SK-N-SH treated with all-trans-retinoic acid at 6 μM for 48 hours (cell line): ENCODE data around the gene WWC1.

Source experiments
- ARNTL ChIP-seq: fragments of 450-650 bp; formaldehyde crosslinking; IDR thresholded peaks from 2 replicates; pipeline ENCODE4 v1.5.0; 2020; ENCODE audit warnings: low read depth, mild to moderate bottlenecking, moderate library complexity, borderline replicate concordance
- OSR1 ChIP-seq: fragments of 250-450 bp; sonication (Bioruptor Pico); IDR thresholded peaks from 2 replicates; pipeline ENCODE4 v1.8.0; 2022; ENCODE audit warnings: moderate library complexity, mild to moderate bottlenecking, inconsistent platforms
- ZFP30 ChIP-seq: fragments of 450-650 bp; formaldehyde crosslinking; IDR thresholded peaks from 2 replicates; pipeline ENCODE4 v1.5.0; 2022; ENCODE audit warnings: mild to moderate bottlenecking, moderate library complexity
- TF ChIP-seq, protein P1 (sequence below): fragments of 250-450 bp; sonication (Bioruptor Pico); IDR thresholded peaks from 2 replicates; pipeline ENCODE4 v1.8.0; 2020; ENCODE audit warnings: mild to moderate bottlenecking, moderate library complexity, borderline replicate concordance

DNA sequence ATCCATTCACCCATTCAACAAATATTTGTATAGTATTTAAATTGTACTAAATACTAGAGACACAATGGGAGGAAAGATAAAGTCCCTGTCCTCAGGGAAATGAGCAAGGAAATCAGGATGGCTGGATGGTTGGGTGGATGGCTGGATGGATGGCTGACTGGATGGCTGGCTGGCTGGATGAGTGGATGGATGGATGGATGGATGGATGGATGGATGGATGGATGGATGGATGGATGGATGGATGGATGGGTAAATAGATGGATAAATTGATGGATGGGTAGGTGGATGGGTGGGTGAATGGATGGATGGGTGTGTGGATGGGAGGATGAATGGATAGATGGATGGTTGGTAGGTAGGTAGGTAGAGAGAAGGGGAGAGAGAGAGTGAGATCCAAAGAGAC, 41.5 kb upstream of the WWC1 start:
- TF ChIP-seq, protein P1, sequence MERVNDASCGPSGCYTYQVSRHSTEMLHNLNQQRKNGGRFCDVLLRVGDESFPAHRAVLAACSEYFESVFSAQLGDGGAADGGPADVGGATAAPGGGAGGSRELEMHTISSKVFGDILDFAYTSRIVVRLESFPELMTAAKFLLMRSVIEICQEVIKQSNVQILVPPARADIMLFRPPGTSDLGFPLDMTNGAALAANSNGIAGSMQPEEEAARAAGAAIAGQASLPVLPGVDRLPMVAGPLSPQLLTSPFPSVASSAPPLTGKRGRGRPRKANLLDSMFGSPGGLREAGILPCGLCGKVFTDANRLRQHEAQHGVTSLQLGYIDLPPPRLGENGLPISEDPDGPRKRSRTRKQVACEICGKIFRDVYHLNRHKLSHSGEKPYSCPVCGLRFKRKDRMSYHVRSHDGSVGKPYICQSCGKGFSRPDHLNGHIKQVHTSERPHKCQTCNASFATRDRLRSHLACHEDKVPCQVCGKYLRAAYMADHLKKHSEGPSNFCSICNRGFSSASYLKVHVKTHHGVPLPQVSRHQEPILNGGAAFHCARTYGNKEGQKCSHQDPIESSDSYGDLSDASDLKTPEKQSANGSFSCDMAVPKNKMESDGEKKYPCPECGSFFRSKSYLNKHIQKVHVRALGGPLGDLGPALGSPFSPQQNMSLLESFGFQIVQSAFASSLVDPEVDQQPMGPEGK: no peak
- TF ChIP-seq ZFP30 (no peak), ARNTL (CRISPR knock-in tag) (no peak), OSR1 (CRISPR knock-in tag) (no peak)
